Esophagus muscularis mucosa (tissue), 3 donors: ENCODE data around the gene PRSS1.

Experiments
- POLR2AphosphoS5 ChIP-seq, 2 donors: sonication (generic); formaldehyde crosslinking; IDR thresholded peaks; one replicate each; pipeline ENCODE4 v1.6.1; 2017; ENCODE audit warnings: antibody characterized with exemption in 2 of 2
- TF ChIP-seq, protein P1 (sequence below), 3 experiments: fragments of 200-600 bp in 2 of 3; fragments of 450-650 bp in 1 of 3; sonication (generic) in 2 of 3; IDR thresholded peaks; one replicate each; pipeline ENCODE4 v1.5.1; 2017 to 2019; ENCODE audit warnings: antibody characterized with exemption in 3 of 3, mild to moderate bottlenecking in 2 of 3, moderate library complexity in 1 of 3

DNA sequence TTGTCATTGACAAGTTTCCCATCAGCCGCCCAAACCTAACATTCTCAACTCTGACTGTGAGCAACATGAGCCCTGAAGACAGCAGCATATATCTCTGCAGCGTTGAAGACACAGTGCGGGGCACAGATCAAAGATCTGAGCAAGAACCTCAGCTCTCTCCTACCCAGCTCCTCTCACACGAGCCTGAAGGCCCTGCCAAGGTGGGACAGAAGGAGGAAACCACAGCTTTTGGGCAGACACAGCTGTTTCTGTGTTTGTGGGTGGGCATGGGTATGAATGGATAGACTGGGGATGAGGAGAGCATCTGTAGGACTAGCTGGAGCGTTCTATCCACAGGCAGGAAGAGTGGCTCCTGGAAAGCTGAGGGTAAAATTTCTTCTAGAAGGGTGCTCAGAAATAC, 8.5 kb upstream of the PRSS1 start:
- TF ChIP-seq, protein P1, sequence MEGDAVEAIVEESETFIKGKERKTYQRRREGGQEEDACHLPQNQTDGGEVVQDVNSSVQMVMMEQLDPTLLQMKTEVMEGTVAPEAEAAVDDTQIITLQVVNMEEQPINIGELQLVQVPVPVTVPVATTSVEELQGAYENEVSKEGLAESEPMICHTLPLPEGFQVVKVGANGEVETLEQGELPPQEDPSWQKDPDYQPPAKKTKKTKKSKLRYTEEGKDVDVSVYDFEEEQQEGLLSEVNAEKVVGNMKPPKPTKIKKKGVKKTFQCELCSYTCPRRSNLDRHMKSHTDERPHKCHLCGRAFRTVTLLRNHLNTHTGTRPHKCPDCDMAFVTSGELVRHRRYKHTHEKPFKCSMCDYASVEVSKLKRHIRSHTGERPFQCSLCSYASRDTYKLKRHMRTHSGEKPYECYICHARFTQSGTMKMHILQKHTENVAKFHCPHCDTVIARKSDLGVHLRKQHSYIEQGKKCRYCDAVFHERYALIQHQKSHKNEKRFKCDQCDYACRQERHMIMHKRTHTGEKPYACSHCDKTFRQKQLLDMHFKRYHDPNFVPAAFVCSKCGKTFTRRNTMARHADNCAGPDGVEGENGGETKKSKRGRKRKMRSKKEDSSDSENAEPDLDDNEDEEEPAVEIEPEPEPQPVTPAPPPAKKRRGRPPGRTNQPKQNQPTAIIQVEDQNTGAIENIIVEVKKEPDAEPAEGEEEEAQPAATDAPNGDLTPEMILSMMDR (IDR thresholded peaks at IDR 0.05): no peak
- no peak for TF ChIP-seq POLR2AphosphoS5 (IDR thresholded peaks at IDR 0.05)
